ENCODE results near the gene PDPN. TPM values are rescaled to one million over a fixed set of nuclear protein-coding genes. Genes with fewer than 3 reads are reported as not detected.

PDPN gene
- total and polyA plus RNA-seq, 5 donors from 2014 or later, result not detected

DNA sequence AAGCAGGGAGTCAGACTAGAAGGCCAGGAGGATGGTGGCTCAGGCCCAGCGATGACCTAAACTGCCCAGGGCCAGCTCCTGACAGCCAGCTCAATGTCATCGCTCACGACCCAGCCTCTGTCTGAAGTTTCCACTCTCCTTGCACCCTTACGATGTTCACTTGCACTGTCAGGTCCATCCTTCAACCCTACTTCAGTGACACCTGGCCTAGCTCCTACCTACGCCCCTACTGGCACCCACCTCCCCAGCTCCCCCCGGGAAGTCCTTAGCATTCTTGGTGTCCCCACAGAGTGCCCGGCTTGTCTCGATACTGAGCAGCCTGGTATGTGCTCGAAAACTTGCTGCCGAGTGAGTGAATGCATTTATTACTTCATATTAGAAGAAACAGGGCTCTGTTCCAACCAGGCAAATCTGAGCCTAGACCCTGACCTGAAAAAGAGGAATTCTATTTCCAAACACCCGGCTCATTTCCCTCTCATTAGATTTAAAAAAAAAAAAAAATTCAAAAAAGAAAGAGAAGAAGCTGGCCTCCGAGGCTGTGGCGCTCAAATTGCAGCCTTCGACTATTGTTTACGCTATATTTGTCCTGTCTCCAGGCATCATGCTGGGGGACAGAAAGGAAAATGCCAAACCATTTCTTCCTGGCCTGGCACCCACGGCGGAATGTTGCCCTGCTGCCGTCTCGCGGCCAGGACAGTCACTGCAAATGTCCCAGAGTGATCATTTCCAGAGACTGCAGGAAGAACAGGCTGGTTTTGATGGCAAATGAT is 40.0 kb upstream of the PDPN start:
- no peaks in the 10 kb centered on the region for H3K9me3 ChIP-seq (ENCODE audit: control insufficient read depth in 2 of 2, low read length in 2 of 2)
- peaks cover 0 to 1% (median 0%) of the 10 kb centered on the region in 7 donors for H3K9me3 Mint-ChIP-seq
- no peak overlapping the region for H3K27ac Mint-ChIP-seq
- H3K4me1 Mint-ChIP-seq, result no peaks in the 10 kb centered on the region
- ATAC-seq (ENCODE audit: low read depth in 2 of 2) (no peak), DNase-seq (no peak)
- H3K4me1 ChIP-seq (ENCODE audit: control insufficient read depth, insufficient read depth, low read length, poor library complexity, severe bottlenecking), result no peaks in the 10 kb centered on the region
- no peaks in the 10 kb centered on the region for H3K36me3 Mint-ChIP-seq
- H3K4me3 ChIP-seq (ENCODE audit: low read depth, low read length), result no peak overlapping the region
- no peaks in the 10 kb centered on the region for H3K36me3 ChIP-seq (ENCODE audit: control insufficient read depth, insufficient read depth, low read length)
- no peaks in the 10 kb centered on the region for H3K27me3 Mint-ChIP-seq
- no peak overlapping the region for H3K27ac ChIP-seq (ENCODE audit: insufficient read depth, low read length, poor library complexity, severe bottlenecking)
- no peaks in the 10 kb centered on the region for H3K27me3 ChIP-seq (ENCODE audit: control insufficient read depth, insufficient read depth, low read length)
- no peak overlapping the region for H3K4me3 Mint-ChIP-seq

DNA sequence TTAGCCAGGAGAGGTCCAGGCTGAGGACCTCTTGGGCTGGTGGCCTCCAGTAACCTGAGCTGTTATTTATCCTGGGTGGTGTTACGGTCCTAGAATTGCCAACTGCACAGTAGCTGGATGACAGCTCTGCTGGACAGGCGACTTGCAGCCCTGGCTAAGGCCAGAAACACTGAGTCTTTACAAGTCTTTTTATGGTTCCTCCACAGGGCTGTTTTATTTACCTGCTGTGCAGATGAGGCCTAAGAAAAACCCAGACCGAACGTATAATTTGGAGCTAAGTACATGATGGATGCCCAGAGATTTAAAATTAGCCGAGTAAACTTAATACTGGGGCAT is 39.4 kb upstream of the PDPN start:
- ATAC-seq (ENCODE audit: low read depth in 2 of 2) (no peak), DNase-seq (no peak)
- no peak overlapping the region for H3K27ac Mint-ChIP-seq
- no peak overlapping the region for H3K4me3 Mint-ChIP-seq
- H3K36me3 Mint-ChIP-seq, result no peaks in the 10 kb centered on the region
- no peaks in the 10 kb centered on the region for H3K4me1 ChIP-seq (ENCODE audit: control insufficient read depth, insufficient read depth, low read length, poor library complexity, severe bottlenecking)
- no peaks in the 10 kb centered on the region for H3K9me3 ChIP-seq (ENCODE audit: control insufficient read depth in 2 of 2, low read length in 2 of 2)
- no peak overlapping the region for H3K4me3 ChIP-seq (ENCODE audit: low read depth, low read length)
- no peaks in the 10 kb centered on the region for H3K9me3 Mint-ChIP-seq
- no peaks in the 10 kb centered on the region for H3K27me3 Mint-ChIP-seq
- H3K27ac ChIP-seq (ENCODE audit: insufficient read depth, low read length, poor library complexity, severe bottlenecking), result no peak overlapping the region
- H3K36me3 ChIP-seq (ENCODE audit: control insufficient read depth, insufficient read depth, low read length), result no peaks in the 10 kb centered on the region
- no peaks in the 10 kb centered on the region for H3K27me3 ChIP-seq (ENCODE audit: control insufficient read depth, insufficient read depth, low read length)
- H3K4me1 Mint-ChIP-seq, result no peaks in the 10 kb centered on the region

DNA sequence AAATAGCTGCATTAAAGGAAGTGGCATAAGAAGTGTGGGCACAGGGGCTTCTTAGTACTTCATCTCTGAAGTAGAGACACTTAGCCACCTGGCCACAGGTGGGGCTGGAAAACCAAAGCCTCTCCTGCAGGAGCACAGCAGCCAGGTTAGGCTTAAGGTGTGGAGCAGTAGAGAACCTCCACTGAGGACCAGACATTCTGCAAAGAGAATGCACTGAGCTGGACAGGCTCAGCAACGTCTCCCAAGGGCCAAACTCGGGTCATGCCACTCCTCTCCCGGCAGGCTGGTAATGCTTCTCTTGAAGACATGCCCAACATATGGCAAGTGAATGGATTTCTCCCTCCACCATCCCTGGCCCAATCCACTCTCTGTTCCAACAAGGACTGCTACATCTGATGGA is 36.8 kb upstream of the PDPN start:
- Histone ChIP-seq H3K27ac (ENCODE audit: insufficient read depth, low read length, poor library complexity, severe bottlenecking) (no peak overlapping the region), H3K36me3 (ENCODE audit: control insufficient read depth, insufficient read depth, low read length) (no peaks in the 10 kb centered on the region), H3K9me3 (ENCODE audit: control insufficient read depth in 2 of 2, low read length in 2 of 2) (no peaks in the 10 kb centered on the region), H3K4me1 (ENCODE audit: control insufficient read depth, insufficient read depth, low read length, poor library complexity, severe bottlenecking) (no peaks in the 10 kb centered on the region), H3K27me3 (ENCODE audit: control insufficient read depth, insufficient read depth, low read length) (no peaks in the 10 kb centered on the region), H3K4me3 (ENCODE audit: low read depth, low read length) (no peak overlapping the region)
- no peak overlapping the region for H3K27ac Mint-ChIP-seq
- ATAC-seq (ENCODE audit: low read depth in 2 of 2), result no peak
- no peaks in the 10 kb centered on the region for H3K27me3 Mint-ChIP-seq
- H3K4me3 Mint-ChIP-seq, result peak overlapping the region in 1 of 4 donors; percentile 83
- no peaks in the 10 kb centered on the region for H3K36me3 Mint-ChIP-seq
- DNase-seq, result no peak
- H3K4me1 Mint-ChIP-seq, result no peaks in the 10 kb centered on the region
- no peaks in the 10 kb centered on the region for H3K9me3 Mint-ChIP-seq

DNA sequence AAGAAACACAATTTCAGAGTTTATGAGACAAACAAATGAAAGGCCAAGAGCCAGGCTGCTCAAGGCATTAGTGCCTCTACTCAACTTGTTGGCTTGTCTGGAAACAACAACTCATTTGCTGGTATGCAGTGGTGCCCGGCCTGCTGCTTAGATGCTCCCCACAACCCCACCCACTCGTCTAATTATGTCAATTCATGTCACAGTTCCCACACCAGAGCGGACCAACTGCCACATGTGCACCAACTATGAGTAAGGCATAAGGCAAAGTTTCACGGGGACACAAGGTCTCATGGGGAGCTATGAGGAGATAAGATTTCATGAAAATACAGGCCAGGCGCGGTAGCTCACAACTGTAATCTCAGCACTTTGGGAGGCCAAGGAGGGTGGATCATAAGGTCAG is 35.4 kb upstream of the PDPN start:
- H3K4me3 Mint-ChIP-seq, result no peak overlapping the region
- Histone ChIP-seq H3K9me3 (ENCODE audit: control insufficient read depth in 2 of 2, low read length in 2 of 2) (no peaks in the 10 kb centered on the region), H3K36me3 (ENCODE audit: control insufficient read depth, insufficient read depth, low read length) (no peaks in the 10 kb centered on the region), H3K4me1 (ENCODE audit: control insufficient read depth, insufficient read depth, low read length, poor library complexity, severe bottlenecking) (no peaks in the 10 kb centered on the region), H3K27ac (ENCODE audit: insufficient read depth, low read length, poor library complexity, severe bottlenecking) (no peak overlapping the region), H3K27me3 (ENCODE audit: control insufficient read depth, insufficient read depth, low read length) (no peaks in the 10 kb centered on the region), H3K4me3 (ENCODE audit: low read depth, low read length) (no peak overlapping the region)
- H3K27me3 Mint-ChIP-seq, result no peaks in the 10 kb centered on the region
- no peak overlapping the region for H3K27ac Mint-ChIP-seq
- no peaks in the 10 kb centered on the region for H3K9me3 Mint-ChIP-seq
- no peaks in the 10 kb centered on the region for H3K36me3 Mint-ChIP-seq
- no peaks in the 10 kb centered on the region for H3K4me1 Mint-ChIP-seq
- ATAC-seq (ENCODE audit: low read depth in 2 of 2), result no peak
- no peak for DNase-seq

DNA sequence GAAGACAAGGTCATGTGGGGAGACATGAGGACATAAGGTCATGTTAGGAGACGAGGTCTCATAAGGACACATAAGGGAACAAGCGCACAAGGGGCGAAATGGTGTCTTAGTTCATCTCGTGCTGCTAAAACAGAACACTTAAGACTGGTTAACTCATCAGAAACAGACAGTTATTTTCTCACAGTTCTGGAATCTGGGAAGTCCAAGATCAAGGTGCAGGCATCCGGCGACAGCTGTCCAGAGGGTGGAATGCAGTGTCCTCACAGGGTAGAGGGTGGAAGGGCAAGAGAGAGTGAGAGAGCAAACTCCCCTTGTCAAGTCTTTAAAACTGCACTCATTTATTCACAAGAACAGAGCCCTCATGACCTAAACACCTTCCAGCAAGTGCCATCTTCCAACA is 34.6 kb upstream of the PDPN start:
- no peaks in the 10 kb centered on the region for H3K36me3 Mint-ChIP-seq
- no peak overlapping the region for H3K27ac Mint-ChIP-seq
- no peaks in the 10 kb centered on the region for H3K4me1 Mint-ChIP-seq
- Histone ChIP-seq H3K27ac (ENCODE audit: insufficient read depth, low read length, poor library complexity, severe bottlenecking) (no peak overlapping the region), H3K4me1 (ENCODE audit: control insufficient read depth, insufficient read depth, low read length, poor library complexity, severe bottlenecking) (no peaks in the 10 kb centered on the region), H3K9me3 (ENCODE audit: control insufficient read depth in 2 of 2, low read length in 2 of 2) (no peaks in the 10 kb centered on the region), H3K36me3 (ENCODE audit: control insufficient read depth, insufficient read depth, low read length) (no peaks in the 10 kb centered on the region), H3K27me3 (ENCODE audit: control insufficient read depth, insufficient read depth, low read length) (no peaks in the 10 kb centered on the region), H3K4me3 (ENCODE audit: low read depth, low read length) (no peak overlapping the region)
- DNase-seq (no peak), ATAC-seq (ENCODE audit: low read depth in 2 of 2) (no peak)
- H3K4me3 Mint-ChIP-seq, result no peak overlapping the region
- no peaks in the 10 kb centered on the region for H3K9me3 Mint-ChIP-seq
- no peaks in the 10 kb centered on the region for H3K27me3 Mint-ChIP-seq

DNA sequence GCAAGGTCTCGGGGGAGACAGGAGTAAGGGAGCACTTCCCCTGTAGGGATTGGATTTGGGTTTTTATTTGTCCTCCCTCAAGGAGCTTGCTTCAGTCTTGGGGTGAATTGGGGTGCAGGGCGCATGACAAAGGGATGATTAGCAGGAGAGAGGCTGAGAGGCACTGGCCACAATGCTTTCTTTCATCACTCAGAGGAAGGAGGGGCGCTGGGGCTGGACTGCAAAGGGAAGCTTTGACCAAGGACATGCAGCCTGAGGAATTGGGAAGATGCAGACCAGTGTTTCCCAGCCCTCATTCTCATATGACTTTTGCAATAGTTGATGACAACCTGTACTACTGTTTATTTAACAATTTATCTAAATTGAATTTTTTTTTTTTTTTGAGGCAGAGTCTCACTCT is 34.1 kb upstream of the PDPN start:
- no peaks in the 10 kb centered on the region for H3K4me1 ChIP-seq (ENCODE audit: control insufficient read depth, insufficient read depth, low read length, poor library complexity, severe bottlenecking)
- H3K4me1 Mint-ChIP-seq, result no peaks in the 10 kb centered on the region
- H3K36me3 Mint-ChIP-seq, result no peaks in the 10 kb centered on the region
- no peak for DNase-seq
- H3K27ac ChIP-seq (ENCODE audit: insufficient read depth, low read length, poor library complexity, severe bottlenecking), result no peak overlapping the region
- no peaks in the 10 kb centered on the region for H3K27me3 ChIP-seq (ENCODE audit: control insufficient read depth, insufficient read depth, low read length)
- no peaks in the 10 kb centered on the region for H3K36me3 ChIP-seq (ENCODE audit: control insufficient read depth, insufficient read depth, low read length)
- no peaks in the 10 kb centered on the region for H3K9me3 ChIP-seq (ENCODE audit: control insufficient read depth in 2 of 2, low read length in 2 of 2)
- H3K27me3 Mint-ChIP-seq, result no peaks in the 10 kb centered on the region
- no peak overlapping the region for H3K27ac Mint-ChIP-seq
- H3K9me3 Mint-ChIP-seq, result no peaks in the 10 kb centered on the region
- no peak overlapping the region for H3K4me3 ChIP-seq (ENCODE audit: low read depth, low read length)
- no peak for ATAC-seq (ENCODE audit: low read depth in 2 of 2)
- no peak overlapping the region for H3K4me3 Mint-ChIP-seq

DNA sequence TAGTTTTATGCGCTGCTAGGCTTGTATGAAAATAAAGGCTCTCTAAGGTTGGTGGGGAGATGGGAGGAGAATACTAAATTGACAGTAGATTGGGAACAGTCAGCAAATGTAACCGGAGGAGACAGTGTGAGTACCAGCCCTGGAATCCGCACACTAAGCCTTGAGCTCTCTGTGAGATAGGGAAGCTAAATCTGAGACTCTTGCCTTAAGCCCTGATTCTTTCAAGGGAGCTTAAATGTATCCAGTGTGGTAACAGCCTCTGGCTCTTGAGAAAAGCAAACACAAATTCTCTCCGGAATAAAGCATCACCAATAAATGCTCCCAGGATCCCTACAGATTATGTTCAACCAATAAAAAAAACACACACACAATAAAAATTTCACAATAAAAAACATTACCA is 33.0 kb upstream of the PDPN start:
- H3K27me3 ChIP-seq (ENCODE audit: control insufficient read depth, insufficient read depth, low read length), result no peaks in the 10 kb centered on the region
- ATAC-seq (ENCODE audit: low read depth in 2 of 2) (no peak), DNase-seq (no peak)
- Mint-ChIP-seq H3K27ac (no peak overlapping the region), H3K36me3 (no peaks in the 10 kb centered on the region), H3K27me3 (no peaks in the 10 kb centered on the region), H3K4me1 (no peaks in the 10 kb centered on the region), H3K4me3 (no peak overlapping the region), H3K9me3 (no peaks in the 10 kb centered on the region)
- H3K36me3 ChIP-seq (ENCODE audit: control insufficient read depth, insufficient read depth, low read length), result no peaks in the 10 kb centered on the region
- H3K4me1 ChIP-seq (ENCODE audit: control insufficient read depth, insufficient read depth, low read length, poor library complexity, severe bottlenecking), result no peaks in the 10 kb centered on the region
- H3K27ac ChIP-seq (ENCODE audit: insufficient read depth, low read length, poor library complexity, severe bottlenecking), result no peak overlapping the region
- H3K9me3 ChIP-seq (ENCODE audit: control insufficient read depth in 2 of 2, low read length in 2 of 2), result no peaks in the 10 kb centered on the region
- H3K4me3 ChIP-seq (ENCODE audit: low read depth, low read length), result no peak overlapping the region

DNA sequence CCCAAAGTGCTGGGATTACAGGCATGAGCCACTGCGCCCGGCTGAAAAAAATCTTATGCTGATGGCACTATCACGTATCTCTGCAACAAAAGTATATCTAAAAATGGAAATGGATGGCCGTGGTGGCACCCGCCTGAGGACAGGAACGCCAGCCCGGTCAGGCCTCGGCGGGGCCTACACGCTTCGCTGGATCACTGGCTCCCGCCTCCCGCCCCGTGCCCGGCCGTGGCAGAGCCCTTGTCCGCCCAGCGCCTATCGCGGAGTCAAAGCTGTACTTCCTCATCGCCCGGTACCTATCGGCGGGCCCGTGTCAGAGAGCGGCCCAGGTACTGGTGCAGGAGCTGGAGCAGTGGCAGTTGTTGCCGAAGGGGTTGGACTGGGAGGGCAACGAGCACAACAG is 28.8 kb upstream of the PDPN start:
- no peaks in the 10 kb centered on the region for H3K4me1 Mint-ChIP-seq
- Histone ChIP-seq H3K27me3 (ENCODE audit: control insufficient read depth, insufficient read depth, low read length) (peaks cover 2% of the 10 kb centered on the region), H3K9me3 (ENCODE audit: control insufficient read depth in 2 of 2, low read length in 2 of 2) (no peaks in the 10 kb centered on the region), H3K4me3 (ENCODE audit: low read depth, low read length) (no peak overlapping the region), H3K4me1 (ENCODE audit: control insufficient read depth, insufficient read depth, low read length, poor library complexity, severe bottlenecking) (no peaks in the 10 kb centered on the region), H3K36me3 (ENCODE audit: control insufficient read depth, insufficient read depth, low read length) (no peaks in the 10 kb centered on the region), H3K27ac (ENCODE audit: insufficient read depth, low read length, poor library complexity, severe bottlenecking) (no peak overlapping the region)
- DNase-seq (no peak), ATAC-seq (ENCODE audit: low read depth in 2 of 2) (no peak)
- H3K27me3 Mint-ChIP-seq, result no peaks in the 10 kb centered on the region
- no peak overlapping the region for H3K27ac Mint-ChIP-seq
- H3K9me3 Mint-ChIP-seq, result no peaks in the 10 kb centered on the region
- no peak overlapping the region for H3K4me3 Mint-ChIP-seq
- H3K36me3 Mint-ChIP-seq, result no peaks in the 10 kb centered on the region
